Thymus (tissue), 11 donors: ENCODE results near the gene HIC2. TPM values are rescaled to one million over a fixed set of nuclear protein-coding genes. Genes with fewer than 3 reads are reported as not detected.
"Not testable (repeated sequence)": the region's sequence is repeated elsewhere in the genome, so short reads cannot be mapped to it uniquely, and the experiment has no call there.

Source experiments
- DNase-seq, 9 donors: peaks; one replicate each; pipeline ENCODE4 v3.0.0-alpha.2; 2013; ENCODE audit warnings: low spot score in 9 of 9, low read depth in 6 of 9, missing footprints in 1 of 9
- H3K27ac ChIP-seq, 2 donors: one replicate each; pipeline ENCODE4 v1.5.1; 2013; ENCODE audit warnings: control low read depth in 1 of 2, low read depth in 1 of 2, low read length in 1 of 2, mild to moderate bottlenecking in 1 of 2, moderate library complexity in 1 of 2
- H3K27me3 ChIP-seq, 2 donors: one replicate each; pipeline ENCODE4 v1.5.1; 2013; ENCODE audit warnings: low read length in 1 of 2; ENCODE audit not compliant: control insufficient read depth in 2 of 2, insufficient read depth in 1 of 2
- H3K36me3 ChIP-seq, 2 donors: one replicate each; pipeline ENCODE4 v1.5.1; 2013; ENCODE audit warnings: low read length in 1 of 2, mild to moderate bottlenecking in 1 of 2, moderate library complexity in 1 of 2; ENCODE audit not compliant: control insufficient read depth in 2 of 2, insufficient read depth in 2 of 2
- H3K4me1 ChIP-seq, 2 donors: one replicate each; pipeline ENCODE4 v1.5.1; 2013; ENCODE audit warnings: low read length in 2 of 2; ENCODE audit not compliant: control insufficient read depth in 2 of 2, insufficient read depth in 2 of 2
- H3K4me3 ChIP-seq, 2 donors: one replicate each; pipeline ENCODE4 v1.5.1; 2013; ENCODE audit warnings: low read length in 2 of 2, control low read depth in 1 of 2, mild to moderate bottlenecking in 1 of 2
- H3K9me3 ChIP-seq, 2 donors: one replicate each; pipeline ENCODE4 v1.5.1; 2013; ENCODE audit warnings: low read length in 1 of 2, mild to moderate bottlenecking in 1 of 2; ENCODE audit not compliant: control insufficient read depth in 2 of 2, insufficient read depth in 1 of 2
- WGBS: extraction: QIAGEN DNeasy Blood & Tissue Kit; methylation state at CpG from one replicate; pipeline ENCODE4 v1.1.7; 2013; 5-methylcytosine and 5-hydroxymethylcytosine counted together
- polyA plus RNA-seq: library from polyadenylated mRNA; stranded (reverse); fragments of 200-250 nt; gene quantifications from one replicate; pipeline ENCODE4 v1.2.3, GENCODE V29; 2013
- total RNA-seq: library from RNA; stranded (reverse); fragments of 120-200 nt; gene quantifications from one replicate; pipeline ENCODE4 v1.2.4, GENCODE V29; 2013
- donor health status: healthy.

HIC2 gene
- total and polyA plus RNA-seq, 2 donors: 2.8 to 3.2 TPM

GRCh38 chr22:21442646-21443045 lies 25.5 kb downstream of the HIC2 start:
- not testable (repeated sequence) for H3K9me3 ChIP-seq, DNase-seq, H3K4me1 ChIP-seq, H3K27ac ChIP-seq, H3K4me3 ChIP-seq, H3K27me3 ChIP-seq
- peaks cover 28 to 39% of the 10 kb centered on the region in 2 donors for H3K36me3 ChIP-seq
- 94% methylated on average over 1 of the region's 15 CpGs for WGBS

- DNase-seq: no peak
- Histone ChIP-seq H3K27me3 (no peaks in the 10 kb centered on the region), H3K9me3 (no peaks in the 10 kb centered on the region), H3K4me3 (no peak overlapping the region), H3K27ac (no peak overlapping the region), H3K36me3 (peaks cover 31 to 44% of the 10 kb centered on the region in 2 donors), H3K4me1 (peaks cover 0 to 3% of the 10 kb centered on the region in 2 donors)
- WGBS: 97% methylated on average over 13 of the region's 13 CpGs
Observed at GRCh38 chr22:21443057-21443734, 26.0 kb downstream of the HIC2 start.

GRCh38 chr22:21443735-21444421 lies 26.7 kb downstream of the HIC2 start:
- 97% methylated on average over 16 of the region's 16 CpGs for WGBS
- no peaks in the 10 kb centered on the region for H3K27me3 ChIP-seq
- peaks cover 31 to 48% of the 10 kb centered on the region in 2 donors for H3K36me3 ChIP-seq
- H3K9me3 ChIP-seq: no peaks in the 10 kb centered on the region
- DNase-seq: no peak
- H3K4me1 ChIP-seq: peaks cover 0 to 3% of the 10 kb centered on the region in 2 donors
- no peak overlapping the region for H3K4me3 ChIP-seq
- no peak overlapping the region for H3K27ac ChIP-seq

DNA sequence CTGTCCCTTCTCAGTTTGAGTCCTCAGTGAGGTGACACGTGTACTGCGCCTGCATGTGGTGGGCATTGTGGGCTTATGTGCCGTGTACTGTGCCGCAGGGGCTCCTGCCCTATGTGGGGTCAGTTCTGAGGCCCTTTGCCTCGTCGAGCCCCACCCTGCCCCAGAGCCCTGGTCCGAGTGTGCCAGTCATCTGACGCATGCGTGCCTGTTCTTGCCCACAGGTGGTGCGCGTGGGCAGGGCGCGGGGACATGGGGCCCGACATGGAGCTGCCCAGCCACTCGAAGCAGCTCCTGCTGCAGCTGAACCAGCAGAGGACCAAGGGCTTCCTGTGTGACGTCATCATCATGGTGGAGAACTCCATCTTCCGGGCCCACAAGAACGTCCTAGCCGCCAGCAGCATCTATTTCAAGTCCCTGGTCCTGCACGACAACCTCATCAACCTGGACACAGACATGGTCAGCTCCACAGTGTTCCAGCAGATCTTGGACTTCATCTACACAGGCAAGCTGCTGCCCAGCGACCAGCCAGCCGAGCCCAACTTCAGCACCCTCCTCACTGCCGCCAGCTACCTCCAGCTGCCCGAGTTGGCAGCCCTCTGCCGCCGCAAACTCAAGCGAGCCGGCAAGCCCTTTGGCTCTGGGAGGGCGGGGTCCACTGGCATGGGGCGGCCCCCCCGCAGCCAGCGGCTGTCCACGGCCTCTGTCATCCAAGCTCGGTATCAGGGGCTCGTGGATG lies 27.7 kb downstream of the HIC2 start:
- DNase-seq: no peak

GRCh38 chr22:21445437-21446127 lies 28.4 kb downstream of the HIC2 start:
- Histone ChIP-seq H3K4me1 (peaks cover 0 to 3% of the 10 kb centered on the region in 2 donors), H3K9me3 (no peaks in the 10 kb centered on the region), H3K27ac (no peak overlapping the region), H3K27me3 (no peaks in the 10 kb centered on the region), H3K4me3 (no peak overlapping the region), H3K36me3 (peaks cover 31 to 53% of the 10 kb centered on the region in 2 donors)
- 98% methylated on average over 27 of the region's 27 CpGs for WGBS
- DNase-seq: no peak

More for the DNA sequence above, 27.7 kb downstream of the HIC2 start:
- Histone ChIP-seq H3K27ac (no peak overlapping the region), H3K4me3 (no peak overlapping the region), H3K27me3 (no peaks in the 10 kb centered on the region), H3K36me3 (peaks cover 31 to 48% of the 10 kb centered on the region in 2 donors), H3K4me1 (peaks cover 0 to 3% of the 10 kb centered on the region in 2 donors), H3K9me3 (no peaks in the 10 kb centered on the region)
- WGBS: 97% methylated on average over 35 of the region's 35 CpGs

- Histone ChIP-seq H3K9me3 (no peaks in the 10 kb centered on the region), H3K27ac (no peak overlapping the region), H3K27me3 (no peaks in the 10 kb centered on the region), H3K4me3 (no peak overlapping the region), H3K4me1 (peaks cover 0 to under 1% of the 10 kb centered on the region in 2 donors), H3K36me3 (peaks cover 31 to 53% of the 10 kb centered on the region in 2 donors)
- WGBS: 98% methylated on average over 49 of the region's 49 CpGs
- no peak for DNase-seq
Observed at GRCh38 chr22:21446128-21446826, 29.1 kb downstream of the HIC2 start.

GRCh38 chr22:21446827-21447690 lies 29.9 kb downstream of the HIC2 start:
- DNase-seq: no peak

More at GRCh38 chr22:21446827-21447690, 29.9 kb downstream of the HIC2 start:
- Histone ChIP-seq H3K27me3 (no peaks in the 10 kb centered on the region), H3K4me3 (no peak overlapping the region), H3K36me3 (peaks cover 31 to 53% of the 10 kb centered on the region in 2 donors), H3K27ac (no peak overlapping the region), H3K4me1 (no peaks in the 10 kb centered on the region), H3K9me3 (no peaks in the 10 kb centered on the region)
- WGBS: 97% methylated on average over 33 of the region's 33 CpGs
